ENCODE measurements around the gene SLC35G4. TPM values are rescaled to one million over a fixed set of nuclear protein-coding genes. Genes with fewer than 3 reads are reported as not detected.

SLC35G4 gene
- total RNA-seq, 1 experiment from 2014 or later, result not detected

- Histone ChIP-seq H3K36me3 (ENCODE audit: control insufficient read depth, insufficient read depth, low read length) (no peaks in the 10 kb centered on the region), H3K4me3 (ENCODE audit: low read depth in 2 of 2, low read length in 2 of 2) (no peak overlapping the region), H3K27ac (ENCODE audit: low read length) (no peak overlapping the region), H3K9me3 (ENCODE audit: control insufficient read depth, insufficient read depth, low read depth, low read length) (no peaks in the 10 kb centered on the region), H3K27me3 (ENCODE audit: control insufficient read depth, insufficient read depth, low read length) (peaks cover 11% of the 10 kb centered on the region), H3K4me1 (ENCODE audit: control insufficient read depth, insufficient read depth, low read length) (no peaks in the 10 kb centered on the region)
- intact Hi-C loops (cut with micrococcal nuclease; ENCODE audit: unreplicated experiment) (no loop called here), in situ Hi-C loops (cut with HindIII; ENCODE audit: low pct_unique_long_range_greater_than_20kb, low sequenced_read_pairs) (no loop called here)
- TF ChIP-seq POLR2AphosphoS5 (IDR thresholded peaks at IDR 0.05; ENCODE audit: low read depth, low read length) (no peak), TCF7L2 (IDR thresholded peaks at IDR 0.05; ENCODE audit: low read depth, low read length) (no peak), SIN3A (IDR thresholded peaks at IDR 0.05; ENCODE audit: borderline replicate concordance, insufficient read depth, low read depth, low read length) (no peak), CTCF (IDR thresholded peaks at IDR 0.05) (no peak), REST (IDR thresholded peaks at IDR 0.05; ENCODE audit: insufficient read depth in 1 of 2, low read depth in 2 of 2, low read length in 1 of 2) (no peak)
- BruUV-seq (replicated peaks), result no TSS peak
- no peak for DNase-seq (ENCODE audit: low read depth, low spot score)
- CTCF ChIA-PET, result no interaction called here
- POLR2A ChIA-PET, result interaction anchor here (0.6 kb wide), 1 partner anchor 24 kb away, joined by 3 read pairs; no protein-coding TSS in a partner anchor
- ATAC-seq, result no peak
Observed at GRCh38 chr18:11574545-11574944, 34.9 kb upstream of the SLC35G4 start.

- ATAC-seq (no peak), DNase-seq (ENCODE audit: low read depth, low spot score) (no peak)
- intact Hi-C loops (cut with micrococcal nuclease; ENCODE audit: unreplicated experiment) (no loop called here), in situ Hi-C loops (cut with HindIII; ENCODE audit: low pct_unique_long_range_greater_than_20kb, low sequenced_read_pairs) (no loop called here)
- ChIA-PET CTCF (no interaction called here), POLR2A (no interaction called here)
- Histone ChIP-seq H3K27ac (ENCODE audit: low read length) (no peak overlapping the region), H3K36me3 (ENCODE audit: control insufficient read depth, insufficient read depth, low read length) (no peaks in the 10 kb centered on the region), H3K9me3 (ENCODE audit: control insufficient read depth, insufficient read depth, low read depth, low read length) (no peaks in the 10 kb centered on the region), H3K27me3 (ENCODE audit: control insufficient read depth, insufficient read depth, low read length) (peaks cover 11% of the 10 kb centered on the region), H3K4me3 (ENCODE audit: low read depth in 2 of 2, low read length in 2 of 2) (no peak overlapping the region), H3K4me1 (ENCODE audit: control insufficient read depth, insufficient read depth, low read length) (no peaks in the 10 kb centered on the region)
- BruUV-seq (replicated peaks), result no TSS peak
- TF ChIP-seq CTCF (IDR thresholded peaks at IDR 0.05) (no peak), POLR2AphosphoS5 (IDR thresholded peaks at IDR 0.05; ENCODE audit: low read depth, low read length) (no peak), REST (IDR thresholded peaks at IDR 0.05; ENCODE audit: insufficient read depth in 1 of 2, low read depth in 2 of 2, low read length in 1 of 2) (no peak), SIN3A (IDR thresholded peaks at IDR 0.05; ENCODE audit: borderline replicate concordance, insufficient read depth, low read depth, low read length) (no peak), TCF7L2 (IDR thresholded peaks at IDR 0.05; ENCODE audit: low read depth, low read length) (no peak)
Observed at GRCh38 chr18:11577271-11578112, 31.9 kb upstream of the SLC35G4 start.

Measured in Panc1 (cell line).